ENCODE measurements around the gene FOXD4L6. TPM values are rescaled to one million over a fixed set of nuclear protein-coding genes. Genes with fewer than 3 reads are reported as not detected.
"Not testable (repeated sequence)": the region's sequence is repeated elsewhere in the genome, so short reads cannot be mapped to it uniquely, and the experiment has no call there.

Gene FOXD4L6
- total RNA-seq, 1 experiment from 2014 or later: not detected

GRCh38 chr9:41106472-41107116, 21.9 kb downstream of the FOXD4L6 start:
- DNase-seq (ENCODE audit: low read depth); in situ Hi-C loops (cut with HindIII; ENCODE audit: low pct_unique_long_range_greater_than_20kb, low sequenced_read_pairs): not testable (repeated sequence)

- in situ Hi-C loops (cut with HindIII; ENCODE audit: low pct_unique_long_range_greater_than_20kb, low sequenced_read_pairs): not testable (repeated sequence)
Observed at GRCh38 chr9:41105557-41106253, 22.8 kb downstream of the FOXD4L6 start.

GRCh38 chr9:41104542-41104941, 23.9 kb downstream of the FOXD4L6 start:
- in situ Hi-C loops (cut with HindIII; ENCODE audit: low pct_unique_long_range_greater_than_20kb, low sequenced_read_pairs); DNase-seq (ENCODE audit: low read depth): not testable (repeated sequence)

More at GRCh38 chr9:41105557-41106253, 22.8 kb downstream of the FOXD4L6 start:
- DNase-seq (ENCODE audit: low read depth): not testable (repeated sequence)

- DNase-seq (ENCODE audit: low read depth); in situ Hi-C loops (cut with HindIII; ENCODE audit: low pct_unique_long_range_greater_than_20kb, low sequenced_read_pairs): not testable (repeated sequence)
Observed at GRCh38 chr9:41100508-41100907, 28.0 kb downstream of the FOXD4L6 start.

GRCh38 chr9:41098759-41099158, 29.7 kb downstream of the FOXD4L6 start:
- DNase-seq (ENCODE audit: low read depth); in situ Hi-C loops (cut with HindIII; ENCODE audit: low pct_unique_long_range_greater_than_20kb, low sequenced_read_pairs): not testable (repeated sequence)

GRCh38 chr9:41095060-41095459, 33.4 kb downstream of the FOXD4L6 start:
- DNase-seq (ENCODE audit: low read depth); in situ Hi-C loops (cut with HindIII; ENCODE audit: low pct_unique_long_range_greater_than_20kb, low sequenced_read_pairs): not testable (repeated sequence)

- DNase-seq (ENCODE audit: low read depth); in situ Hi-C loops (cut with HindIII; ENCODE audit: low pct_unique_long_range_greater_than_20kb, low sequenced_read_pairs): not testable (repeated sequence)
Observed at GRCh38 chr9:41094010-41094773, 34.3 kb downstream of the FOXD4L6 start.

GRCh38 chr9:41090922-41091321, 37.6 kb downstream of the FOXD4L6 start:
- in situ Hi-C loops (cut with HindIII; ENCODE audit: low pct_unique_long_range_greater_than_20kb, low sequenced_read_pairs); DNase-seq (ENCODE audit: low read depth): not testable (repeated sequence)

GRCh38 chr9:41090386-41090785, 38.1 kb downstream of the FOXD4L6 start:
- DNase-seq (ENCODE audit: low read depth); in situ Hi-C loops (cut with HindIII; ENCODE audit: low pct_unique_long_range_greater_than_20kb, low sequenced_read_pairs): not testable (repeated sequence)

GRCh38 chr9:41088450-41089059, 39.9 kb downstream of the FOXD4L6 start:
- DNase-seq (ENCODE audit: low read depth); in situ Hi-C loops (cut with HindIII; ENCODE audit: low pct_unique_long_range_greater_than_20kb, low sequenced_read_pairs): not testable (repeated sequence)

GRCh38 chr9:41087929-41088328, 40.6 kb downstream of the FOXD4L6 start:
- DNase-seq (ENCODE audit: low read depth); in situ Hi-C loops (cut with HindIII; ENCODE audit: low pct_unique_long_range_greater_than_20kb, low sequenced_read_pairs): not testable (repeated sequence)

GRCh38 chr9:41087157-41087780, 41.2 kb downstream of the FOXD4L6 start:
- in situ Hi-C loops (cut with HindIII; ENCODE audit: low pct_unique_long_range_greater_than_20kb, low sequenced_read_pairs); DNase-seq (ENCODE audit: low read depth): not testable (repeated sequence)

GRCh38 chr9:41086685-41087084, 41.8 kb downstream of the FOXD4L6 start:
- DNase-seq (ENCODE audit: low read depth); in situ Hi-C loops (cut with HindIII; ENCODE audit: low pct_unique_long_range_greater_than_20kb, low sequenced_read_pairs): not testable (repeated sequence)

GRCh38 chr9:41086215-41086614, 42.3 kb downstream of the FOXD4L6 start:
- in situ Hi-C loops (cut with HindIII; ENCODE audit: low pct_unique_long_range_greater_than_20kb, low sequenced_read_pairs): not testable (repeated sequence)

GRCh38 chr9:41082358-41082757, 46.1 kb downstream of the FOXD4L6 start:
- in situ Hi-C loops (cut with HindIII; ENCODE audit: low pct_unique_long_range_greater_than_20kb, low sequenced_read_pairs); DNase-seq (ENCODE audit: low read depth): not testable (repeated sequence)

More at GRCh38 chr9:41086215-41086614, 42.3 kb downstream of the FOXD4L6 start:
- not testable (repeated sequence) for DNase-seq (ENCODE audit: low read depth)

- in situ Hi-C loops (cut with HindIII; ENCODE audit: low pct_unique_long_range_greater_than_20kb, low sequenced_read_pairs); DNase-seq (ENCODE audit: low read depth): not testable (repeated sequence)
Observed at GRCh38 chr9:41079464-41079863, 49.0 kb downstream of the FOXD4L6 start.

GRCh38 chr9:41077586-41077985, 50.9 kb downstream of the FOXD4L6 start:
- DNase-seq (ENCODE audit: low read depth); in situ Hi-C loops (cut with HindIII; ENCODE audit: low pct_unique_long_range_greater_than_20kb, low sequenced_read_pairs): not testable (repeated sequence)
